Cardiac fibroblast (primary cell): ENCODE measurements around the gene APOC3.

Experiments
- DNase-seq, 2 donors: peaks; one replicate each; pipeline versions ENCODE4 v3.0.0 to v3.0.0-alpha.2; 2010; ENCODE audit warnings: low read depth in 2 of 2
- H3K4me3 ChIP-seq, 2 donors: replicated peaks in 1 of 2; 1 replicate in 1 of 2; 2 replicates in 1 of 2; pipeline ENCODE4 v1.5.1; 2011; ENCODE audit warnings: low read depth in 2 of 2, low read length in 2 of 2, mild to moderate bottlenecking in 2 of 2, moderate library complexity in 1 of 2
- CTCF ChIP-seq: IDR thresholded peaks from one replicate; pipeline ENCODE4 v1.5.1; 2011; ENCODE audit warnings: low read depth, mild to moderate bottlenecking, low read length, inconsistent platforms

APOC3 gene

GRCh38 chr11:116813781-116814471, 15.8 kb upstream of the APOC3 start:
- DNase-seq: peak in 1 of 2 donors; percentile 45
- TF ChIP-seq CTCF: no peak
- no peak overlapping the region for H3K4me3 ChIP-seq

GRCh38 chr11:116814502-116814901, 15.2 kb upstream of the APOC3 start:
- H3K4me3 ChIP-seq: no peak overlapping the region
- DNase-seq: no peak
- TF ChIP-seq CTCF: no peak

- DNase-seq: no peak
- H3K4me3 ChIP-seq: no peak overlapping the region
- TF ChIP-seq CTCF: no peak
Observed at GRCh38 chr11:116819049-116819448, 10.7 kb upstream of the APOC3 start.

GRCh38 chr11:116821050-116821918, 8.4 kb upstream of the APOC3 start:
- no peak overlapping the region for H3K4me3 ChIP-seq
- TF ChIP-seq CTCF: no peak
- no peak for DNase-seq

- no peak for TF ChIP-seq CTCF
Observed at GRCh38 chr11:116822575-116822974, 7.1 kb upstream of the APOC3 start.

GRCh38 chr11:116823031-116823843, 6.5 kb upstream of the APOC3 start, which contains the start of gene APOA4:
Gene APOA4, minus strand, starts transcription at chr11:116823304. Its CDS starts 113 bp downstream, at chr11:116823191.
- TF ChIP-seq CTCF: no peak
- DNase-seq: no peak

More at GRCh38 chr11:116822575-116822974, 7.1 kb upstream of the APOC3 start:
- DNase-seq: no peak
- no peak overlapping the region for H3K4me3 ChIP-seq

More at GRCh38 chr11:116823031-116823843, 6.5 kb upstream of the APOC3 start, which contains the start of gene APOA4:
- no peak within 1 kb of the TSS for H3K4me3 ChIP-seq
